Vagina (tissue), 2 donors: ENCODE measurements around the gene OSTN.

ENCODE experiments used
- POLR2A ChIP-seq, 2 donors: fragments of 450-650 bp; IDR thresholded peaks; one replicate each; pipeline ENCODE4 v1.6.1; 2017; ENCODE audit warnings: antibody characterized with exemption in 2 of 2, mild to moderate bottlenecking in 2 of 2, moderate library complexity in 2 of 2
- POLR2AphosphoS5 ChIP-seq, 2 donors: sonication (generic); formaldehyde crosslinking; IDR thresholded peaks; one replicate each; pipeline ENCODE4 v1.9.0; 2017; ENCODE audit warnings: antibody characterized with exemption in 2 of 2, mild to moderate bottlenecking in 2 of 2, low read depth in 1 of 2; ENCODE audit not compliant: insufficient read depth in 1 of 2
- TF ChIP-seq, protein P1 (sequence below), 3 experiments: fragments of 450-650 bp in 2 of 3; fragments of 200-600 bp in 1 of 3; sonication (generic) in 1 of 3; IDR thresholded peaks; one replicate each; pipeline ENCODE4 v1.5.1; 2017 to 2019; ENCODE audit warnings: antibody characterized with exemption in 3 of 3, mild to moderate bottlenecking in 2 of 3, moderate library complexity in 2 of 3

DNA sequence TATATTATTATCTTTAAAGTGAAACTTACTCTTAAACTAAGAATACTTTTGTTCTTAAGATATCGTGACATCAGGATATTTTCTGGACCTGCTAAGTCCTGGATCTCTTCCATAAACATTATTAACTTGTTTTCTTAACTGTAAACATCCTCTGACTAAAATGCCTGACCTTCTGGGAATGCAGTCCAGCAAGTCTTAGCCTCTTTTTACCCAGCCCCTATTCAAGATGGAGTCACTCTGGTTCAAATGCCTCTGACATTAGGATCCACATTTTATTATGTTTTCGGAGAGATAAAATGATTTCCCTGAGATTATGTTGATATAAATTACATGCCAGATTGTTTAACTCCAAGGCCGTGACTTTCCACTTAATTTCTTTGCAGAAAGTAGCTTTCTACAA, 37.6 kb downstream of the OSTN start:
- TF ChIP-seq, protein P1, sequence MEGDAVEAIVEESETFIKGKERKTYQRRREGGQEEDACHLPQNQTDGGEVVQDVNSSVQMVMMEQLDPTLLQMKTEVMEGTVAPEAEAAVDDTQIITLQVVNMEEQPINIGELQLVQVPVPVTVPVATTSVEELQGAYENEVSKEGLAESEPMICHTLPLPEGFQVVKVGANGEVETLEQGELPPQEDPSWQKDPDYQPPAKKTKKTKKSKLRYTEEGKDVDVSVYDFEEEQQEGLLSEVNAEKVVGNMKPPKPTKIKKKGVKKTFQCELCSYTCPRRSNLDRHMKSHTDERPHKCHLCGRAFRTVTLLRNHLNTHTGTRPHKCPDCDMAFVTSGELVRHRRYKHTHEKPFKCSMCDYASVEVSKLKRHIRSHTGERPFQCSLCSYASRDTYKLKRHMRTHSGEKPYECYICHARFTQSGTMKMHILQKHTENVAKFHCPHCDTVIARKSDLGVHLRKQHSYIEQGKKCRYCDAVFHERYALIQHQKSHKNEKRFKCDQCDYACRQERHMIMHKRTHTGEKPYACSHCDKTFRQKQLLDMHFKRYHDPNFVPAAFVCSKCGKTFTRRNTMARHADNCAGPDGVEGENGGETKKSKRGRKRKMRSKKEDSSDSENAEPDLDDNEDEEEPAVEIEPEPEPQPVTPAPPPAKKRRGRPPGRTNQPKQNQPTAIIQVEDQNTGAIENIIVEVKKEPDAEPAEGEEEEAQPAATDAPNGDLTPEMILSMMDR (IDR thresholded peaks at IDR 0.05): no peak
- TF ChIP-seq POLR2A (IDR thresholded peaks at IDR 0.05) (no peak), POLR2AphosphoS5 (IDR thresholded peaks at IDR 0.05; ENCODE audit: insufficient read depth in 1 of 2, low read depth in 1 of 2) (no peak)
